ENCODE measurements around the gene ZNF174.

The ZNF174 gene

DNA sequence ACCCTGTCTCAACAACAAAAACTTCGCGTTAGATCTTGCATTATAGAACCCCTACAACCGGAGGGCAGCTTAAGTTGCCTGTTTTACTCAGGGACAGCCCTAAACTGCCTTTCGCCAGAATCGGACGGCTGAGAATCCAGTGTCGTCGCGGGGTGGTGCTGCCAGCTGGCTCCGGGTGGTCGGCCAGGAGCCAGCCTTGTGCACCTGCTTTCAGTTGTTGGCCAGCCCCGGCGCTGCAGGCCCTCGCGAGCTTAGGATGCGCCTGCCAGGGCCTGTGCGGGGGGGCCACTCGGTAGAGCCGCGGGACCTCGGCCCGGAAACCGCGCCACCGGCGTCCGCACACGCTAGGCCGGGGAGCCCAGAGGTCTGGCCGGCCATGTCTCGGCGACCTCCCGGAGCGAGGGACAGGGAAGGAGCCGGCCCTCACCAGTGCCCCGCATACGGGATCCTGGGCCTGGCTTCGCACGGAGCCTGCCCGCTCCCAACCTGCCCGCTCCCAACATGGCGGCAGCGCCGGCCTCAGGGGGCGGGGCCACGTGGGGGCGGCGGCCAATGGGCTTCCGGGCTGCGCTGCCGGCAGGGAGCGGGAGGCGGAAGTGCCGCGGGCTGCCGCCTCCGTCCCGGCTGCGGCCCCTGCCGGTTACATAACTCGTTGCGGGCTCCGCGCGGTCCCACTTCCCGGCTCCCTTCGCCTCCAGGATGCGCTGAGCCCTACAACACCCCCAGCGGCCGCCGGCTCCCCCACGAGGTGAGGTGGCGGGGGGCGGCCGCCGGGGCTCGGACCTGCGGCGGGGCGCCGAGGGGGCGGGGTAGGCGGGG is 56.6 kb downstream of the ZNF174 start:
- peak overlapping the region; percentile 74 for H3K4me3 ChIP-seq (ENCODE audit: low read depth, low read length)
- peak; percentile 96 for DNase-seq (ENCODE audit: low read depth)
- TF ChIP-seq, protein P1, sequence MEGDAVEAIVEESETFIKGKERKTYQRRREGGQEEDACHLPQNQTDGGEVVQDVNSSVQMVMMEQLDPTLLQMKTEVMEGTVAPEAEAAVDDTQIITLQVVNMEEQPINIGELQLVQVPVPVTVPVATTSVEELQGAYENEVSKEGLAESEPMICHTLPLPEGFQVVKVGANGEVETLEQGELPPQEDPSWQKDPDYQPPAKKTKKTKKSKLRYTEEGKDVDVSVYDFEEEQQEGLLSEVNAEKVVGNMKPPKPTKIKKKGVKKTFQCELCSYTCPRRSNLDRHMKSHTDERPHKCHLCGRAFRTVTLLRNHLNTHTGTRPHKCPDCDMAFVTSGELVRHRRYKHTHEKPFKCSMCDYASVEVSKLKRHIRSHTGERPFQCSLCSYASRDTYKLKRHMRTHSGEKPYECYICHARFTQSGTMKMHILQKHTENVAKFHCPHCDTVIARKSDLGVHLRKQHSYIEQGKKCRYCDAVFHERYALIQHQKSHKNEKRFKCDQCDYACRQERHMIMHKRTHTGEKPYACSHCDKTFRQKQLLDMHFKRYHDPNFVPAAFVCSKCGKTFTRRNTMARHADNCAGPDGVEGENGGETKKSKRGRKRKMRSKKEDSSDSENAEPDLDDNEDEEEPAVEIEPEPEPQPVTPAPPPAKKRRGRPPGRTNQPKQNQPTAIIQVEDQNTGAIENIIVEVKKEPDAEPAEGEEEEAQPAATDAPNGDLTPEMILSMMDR (IDR thresholded peaks at IDR 0.05; ENCODE audit: insufficient read depth, low read depth, low read length, missing control alignments), result peak; percentile 58

DNA sequence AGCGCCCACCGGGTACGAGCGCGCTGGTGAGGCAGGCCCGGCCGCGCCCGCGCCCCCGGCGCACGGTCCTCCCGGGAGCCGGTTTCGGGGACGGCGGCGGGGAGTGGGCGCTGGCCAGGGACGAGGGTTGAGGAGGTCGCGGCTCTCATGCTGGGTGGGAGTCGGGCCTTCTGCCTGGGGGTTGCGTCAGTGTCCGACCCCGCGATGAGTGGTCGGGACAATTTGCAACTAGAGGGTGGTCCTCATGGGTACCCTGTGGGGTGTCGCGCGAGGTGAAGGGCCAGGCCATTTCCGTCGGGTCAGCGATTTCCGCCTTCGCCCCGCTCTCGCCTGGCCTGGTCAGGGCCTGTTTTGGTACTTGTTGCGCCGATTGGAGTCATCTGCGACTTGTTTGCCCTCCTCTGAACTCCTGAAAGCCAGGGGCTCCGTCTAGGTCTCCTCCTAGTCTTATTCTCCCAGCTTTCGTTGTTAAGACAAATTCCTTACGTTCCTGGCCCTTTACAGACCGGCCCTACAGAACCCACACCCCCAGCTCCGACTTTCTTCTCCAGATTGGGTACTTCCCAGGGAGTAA is 57.4 kb downstream of the ZNF174 start:
- TF ChIP-seq, protein P1 (IDR thresholded peaks at IDR 0.05; ENCODE audit: insufficient read depth, low read depth, low read length, missing control alignments), result no peak
- DNase-seq (ENCODE audit: low read depth), result peak; percentile 41
- peak overlapping the region; percentile 74 for H3K4me3 ChIP-seq (ENCODE audit: low read depth, low read length)

DNA sequence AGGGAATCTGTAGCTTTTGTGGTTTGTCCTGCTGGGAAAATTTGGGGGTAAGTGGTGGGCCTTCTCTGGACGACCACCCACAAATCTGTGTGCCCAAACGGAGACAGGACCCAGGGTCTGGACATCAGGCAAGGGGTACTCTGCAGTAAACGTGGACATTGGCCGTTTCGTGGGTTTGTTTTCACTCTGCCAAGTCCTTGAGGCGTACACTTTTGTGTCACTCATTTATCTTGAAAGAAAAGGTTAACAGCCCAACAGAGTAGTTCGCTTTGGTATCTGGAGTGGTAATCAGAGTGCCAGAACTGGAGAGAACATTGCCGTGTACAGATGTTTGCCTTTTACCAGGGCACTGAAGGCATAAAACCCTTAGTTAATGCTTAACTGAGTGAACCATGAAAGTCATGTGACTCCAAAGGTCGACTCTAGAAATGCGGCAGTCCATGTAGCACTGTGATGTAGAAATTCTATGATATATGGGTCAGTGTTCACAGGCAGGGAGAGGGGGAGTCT is 57.9 kb downstream of the ZNF174 start:
- DNase-seq (ENCODE audit: low read depth), result peak; percentile 24
- TF ChIP-seq, protein P1 (IDR thresholded peaks at IDR 0.05; ENCODE audit: insufficient read depth, low read depth, low read length, missing control alignments), result no peak
- H3K4me3 ChIP-seq (ENCODE audit: low read depth, low read length), result peak overlapping the region; percentile 74
